ENCODE data around the gene SLC27A3. TPM values are rescaled to one million over a fixed set of nuclear protein-coding genes. Genes with fewer than 3 reads are reported as not detected.
"Not testable (repeated sequence)": the region's sequence is repeated elsewhere in the genome, so short reads cannot be mapped to it uniquely, and the experiment has no call there.

The SLC27A3 gene
- total RNA-seq, 4 donors from 2014 or later, result 18.3 to 72.3 (median 39.6) TPM

DNA sequence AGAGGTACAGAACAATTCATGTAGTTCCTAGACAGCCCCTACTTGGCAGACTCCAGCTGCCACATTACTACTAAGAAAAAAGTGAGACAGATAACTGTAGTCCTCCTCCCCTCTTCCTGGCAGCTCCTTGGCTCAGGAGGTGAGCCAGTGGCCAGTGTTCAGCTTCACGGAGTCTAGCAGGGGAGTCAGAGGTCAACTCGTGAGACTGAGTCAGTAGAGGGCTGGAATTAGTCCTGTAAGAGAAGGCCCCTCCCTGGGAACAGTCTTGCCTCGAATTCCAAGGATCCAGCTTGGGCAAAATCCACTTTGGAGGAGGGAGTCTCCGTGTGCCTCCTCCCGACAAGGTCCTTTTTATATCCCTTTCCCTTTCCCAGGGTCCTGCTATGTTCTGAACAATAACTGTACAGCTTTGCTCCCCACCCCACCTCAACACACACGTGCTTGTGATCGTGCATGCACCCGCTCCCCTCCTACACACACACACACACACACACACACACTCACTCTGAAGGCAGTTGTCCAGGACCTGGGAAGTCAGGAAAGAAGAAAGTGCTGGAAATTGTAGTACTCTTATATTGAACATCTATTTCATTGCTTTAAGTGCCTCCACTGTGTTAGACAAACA is 22.5 kb upstream of the SLC27A3 start:
- H3K9me3 ChIP-seq, result no peaks in the 10 kb centered on the region

DNA sequence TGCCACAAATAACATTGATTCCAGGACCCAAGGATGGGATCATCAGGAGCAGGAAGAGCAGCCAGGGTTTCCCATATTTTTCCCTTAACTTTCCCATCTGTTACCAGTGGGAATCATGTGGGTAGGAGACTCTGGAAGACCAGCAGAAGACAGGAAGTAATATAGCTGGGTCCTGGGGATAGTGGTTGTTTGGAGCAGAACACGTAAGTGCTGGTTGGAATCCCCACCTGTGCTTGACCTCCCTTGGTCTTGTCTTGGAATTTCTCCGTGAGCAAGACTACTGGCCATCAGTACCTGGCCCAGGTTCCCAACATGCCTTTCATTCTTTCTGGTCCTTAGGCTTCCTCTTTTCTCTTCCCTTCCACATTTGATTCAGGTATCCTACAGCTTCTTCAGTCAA is 20.9 kb upstream of the SLC27A3 start:
- Histone ChIP-seq H3K4me1 (peaks cover 27% of the 10 kb centered on the region), H3K9me3 (no peaks in the 10 kb centered on the region), H3K36me3 (peaks cover 81% of the 10 kb centered on the region), H3K4me3 (no peak overlapping the region), H3K27ac (no peak overlapping the region), H3K27me3 (no peaks in the 10 kb centered on the region)
- TF ChIP-seq POLR2A (IDR thresholded peaks at IDR 0.05) (no peak), POLR2AphosphoS5 (IDR thresholded peaks at IDR 0.05) (no peak)
- no peak for DNase-seq (ENCODE audit: low spot score in 2 of 2)
- 98% methylated on average over 2 of the region's 2 CpGs for WGBS

More for the DNA sequence above, 22.5 kb upstream of the SLC27A3 start:
- Histone ChIP-seq H3K27ac (peak overlapping the region; percentile 73), H3K4me1 (peaks cover 34% of the 10 kb centered on the region), H3K36me3 (peaks cover 78% of the 10 kb centered on the region), H3K4me3 (no peak overlapping the region), H3K27me3 (no peaks in the 10 kb centered on the region)
- TF ChIP-seq EP300 (IDR thresholded peaks at IDR 0.05), result no peak
- no peak for TF ChIP-seq POLR2A (IDR thresholded peaks at IDR 0.05)
- TF ChIP-seq, protein P1, sequence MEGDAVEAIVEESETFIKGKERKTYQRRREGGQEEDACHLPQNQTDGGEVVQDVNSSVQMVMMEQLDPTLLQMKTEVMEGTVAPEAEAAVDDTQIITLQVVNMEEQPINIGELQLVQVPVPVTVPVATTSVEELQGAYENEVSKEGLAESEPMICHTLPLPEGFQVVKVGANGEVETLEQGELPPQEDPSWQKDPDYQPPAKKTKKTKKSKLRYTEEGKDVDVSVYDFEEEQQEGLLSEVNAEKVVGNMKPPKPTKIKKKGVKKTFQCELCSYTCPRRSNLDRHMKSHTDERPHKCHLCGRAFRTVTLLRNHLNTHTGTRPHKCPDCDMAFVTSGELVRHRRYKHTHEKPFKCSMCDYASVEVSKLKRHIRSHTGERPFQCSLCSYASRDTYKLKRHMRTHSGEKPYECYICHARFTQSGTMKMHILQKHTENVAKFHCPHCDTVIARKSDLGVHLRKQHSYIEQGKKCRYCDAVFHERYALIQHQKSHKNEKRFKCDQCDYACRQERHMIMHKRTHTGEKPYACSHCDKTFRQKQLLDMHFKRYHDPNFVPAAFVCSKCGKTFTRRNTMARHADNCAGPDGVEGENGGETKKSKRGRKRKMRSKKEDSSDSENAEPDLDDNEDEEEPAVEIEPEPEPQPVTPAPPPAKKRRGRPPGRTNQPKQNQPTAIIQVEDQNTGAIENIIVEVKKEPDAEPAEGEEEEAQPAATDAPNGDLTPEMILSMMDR (IDR thresholded peaks at IDR 0.05), result no peak
- TF ChIP-seq POLR2AphosphoS5 (IDR thresholded peaks at IDR 0.05), result no peak
- WGBS, result 75% methylated on average over 8 of the region's 8 CpGs
- DNase-seq (ENCODE audit: low spot score in 2 of 2), result peak in 1 of 2 donors; percentile 85

DNA sequence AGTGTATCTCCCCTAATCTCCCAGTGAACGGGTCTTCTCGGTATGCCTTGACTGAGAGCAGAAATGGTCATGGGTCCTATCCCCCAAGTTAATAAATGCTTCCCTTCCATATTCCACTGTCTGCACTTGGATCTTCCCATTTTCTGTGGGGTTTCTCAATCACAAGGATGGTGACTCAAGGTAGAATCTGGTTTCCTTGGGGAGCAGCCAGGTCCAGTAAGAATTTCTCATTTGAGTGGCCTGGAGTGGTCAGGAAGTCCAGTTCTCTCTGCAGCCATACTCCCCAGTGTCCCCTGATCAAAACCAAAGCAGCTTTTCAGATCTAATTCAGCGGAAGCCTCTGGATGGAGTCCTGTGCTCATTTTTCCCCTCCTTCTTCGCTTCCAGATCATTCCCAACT is 14.8 kb upstream of the SLC27A3 start:
- Histone ChIP-seq H3K9me3 (no peaks in the 10 kb centered on the region), H3K4me1 (no peaks in the 10 kb centered on the region), H3K36me3 (peaks cover 92% of the 10 kb centered on the region), H3K27ac (no peak overlapping the region), H3K27me3 (no peaks in the 10 kb centered on the region), H3K4me3 (no peak overlapping the region)
- DNase-seq (ENCODE audit: low spot score in 2 of 2), result no peak
- TF ChIP-seq POLR2AphosphoS5 (IDR thresholded peaks at IDR 0.05) (no peak), POLR2A (IDR thresholded peaks at IDR 0.05) (no peak), EP300 (IDR thresholded peaks at IDR 0.05) (no peak)
- TF ChIP-seq, protein P1 (IDR thresholded peaks at IDR 0.05), result no peak
- 89% methylated on average over 4 of the region's 4 CpGs for WGBS

DNA sequence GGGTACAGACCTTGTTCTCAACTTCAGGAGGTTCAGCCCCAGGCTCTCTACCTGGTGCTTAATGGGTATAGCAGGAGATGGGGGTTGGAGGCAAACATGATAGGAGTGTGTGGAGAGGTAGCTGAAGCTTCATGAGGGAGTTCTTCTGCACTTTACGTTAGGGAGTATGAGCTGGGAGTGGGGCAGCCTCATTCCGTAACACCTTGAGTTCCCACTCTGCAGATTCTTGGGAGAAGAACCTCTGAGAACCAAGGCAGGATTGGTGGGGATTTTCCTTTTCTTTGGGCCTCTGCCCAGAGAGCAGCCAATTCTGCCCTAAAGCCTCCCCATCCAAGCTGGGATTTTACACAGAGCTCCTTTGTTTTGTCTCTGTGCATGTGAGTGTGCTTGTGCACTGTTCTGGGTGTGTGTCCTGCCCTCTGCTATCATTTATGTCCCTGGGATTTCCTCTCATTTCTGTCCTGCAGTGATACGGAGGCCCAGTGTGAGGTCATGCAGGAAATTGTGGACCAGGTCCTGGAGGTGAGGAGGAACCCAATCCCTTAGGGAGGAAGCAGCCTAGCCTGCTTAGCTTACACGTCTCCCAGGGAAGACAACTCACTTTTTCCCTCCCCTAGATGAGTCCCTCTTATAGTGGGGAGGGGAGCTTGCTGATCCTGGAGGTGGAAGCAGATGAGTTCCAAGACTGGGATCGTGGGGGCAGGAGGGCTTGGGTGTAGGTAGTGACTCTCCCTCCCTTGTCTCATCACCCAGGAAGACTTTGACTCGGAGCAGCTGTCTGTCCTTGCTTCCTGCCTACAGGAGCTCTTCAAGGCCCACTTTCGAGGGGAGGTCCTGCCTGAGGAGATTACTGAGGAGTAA is 11.6 kb upstream of the SLC27A3 start:
- Histone ChIP-seq H3K9me3 (no peaks in the 10 kb centered on the region), H3K4me1 (no peaks in the 10 kb centered on the region), H3K4me3 (no peak overlapping the region), H3K36me3 (peaks cover 88% of the 10 kb centered on the region), H3K27ac (peak overlapping the region; percentile 34), H3K27me3 (no peaks in the 10 kb centered on the region)
- TF ChIP-seq POLR2AphosphoS5 (IDR thresholded peaks at IDR 0.05) (no peak), EP300 (IDR thresholded peaks at IDR 0.05) (no peak)
- no peak for DNase-seq (ENCODE audit: low spot score in 2 of 2)
- 69% methylated on average over 6 of the region's 7 CpGs for WGBS

DNA sequence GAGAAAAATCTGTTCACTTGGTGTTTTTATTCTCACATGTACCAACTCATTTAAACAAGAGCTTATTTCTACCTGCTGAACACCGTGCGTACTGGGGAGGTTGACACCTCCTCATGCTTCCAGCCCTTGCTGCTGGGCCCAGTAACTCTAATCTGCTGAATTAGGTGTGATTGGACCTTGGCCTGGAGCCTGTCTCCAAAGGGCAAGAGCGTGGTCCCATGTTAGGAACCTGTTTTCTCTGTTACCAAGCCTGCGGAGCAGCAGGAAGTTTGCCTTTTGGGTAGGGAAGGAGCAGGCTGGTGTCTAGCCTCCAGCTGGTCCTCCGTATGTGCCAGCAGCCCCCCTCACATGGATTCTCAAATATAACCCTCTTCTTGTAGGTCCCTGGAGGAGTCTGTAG is 10.9 kb upstream of the SLC27A3 start:
- no peaks in the 10 kb centered on the region for H3K9me3 ChIP-seq
- TF ChIP-seq EP300 (IDR thresholded peaks at IDR 0.05), result no peak
- no peak for TF ChIP-seq POLR2AphosphoS5 (IDR thresholded peaks at IDR 0.05)
- TF ChIP-seq, protein P1 (IDR thresholded peaks at IDR 0.05), result no peak
- no peak for TF ChIP-seq POLR2A (IDR thresholded peaks at IDR 0.05)
- WGBS, result 91% methylated on average over 5 of the region's 5 CpGs
- peak overlapping the region; percentile 34 for H3K27ac ChIP-seq
- peaks cover 87% of the 10 kb centered on the region for H3K36me3 ChIP-seq
- DNase-seq (ENCODE audit: low spot score in 2 of 2), result no peak
- H3K27me3 ChIP-seq, result no peaks in the 10 kb centered on the region
- no peaks in the 10 kb centered on the region for H3K4me1 ChIP-seq
- no peak overlapping the region for H3K4me3 ChIP-seq

DNA sequence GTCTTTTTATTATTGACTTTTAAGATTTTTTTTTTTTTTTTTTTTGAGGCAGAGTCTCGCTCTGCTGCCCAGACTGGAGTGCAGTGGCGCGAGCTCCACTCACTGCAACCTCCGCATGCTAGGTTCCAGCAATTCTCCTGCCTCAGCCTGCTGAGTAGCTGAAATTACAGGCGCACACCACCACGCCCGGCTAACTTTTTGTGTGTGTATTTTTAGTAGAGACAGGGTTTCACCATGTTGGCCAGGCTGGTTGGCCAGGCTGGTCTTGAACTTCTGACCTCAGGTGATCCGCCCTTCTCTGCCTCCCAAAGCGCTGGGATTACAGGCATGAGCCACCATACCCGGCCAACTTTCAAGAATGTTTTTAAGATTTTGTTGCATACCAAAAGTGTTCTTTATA is 8.5 kb upstream of the SLC27A3 start:
- not testable (repeated sequence) for DNase-seq (ENCODE audit: low spot score in 2 of 2); H3K4me3 ChIP-seq; H3K27me3 ChIP-seq; H3K27ac ChIP-seq; H3K9me3 ChIP-seq
- Histone ChIP-seq H3K36me3 (peaks cover 89% of the 10 kb centered on the region), H3K4me1 (peaks cover 14% of the 10 kb centered on the region)
- WGBS, result 91% methylated on average over 10 of the region's 10 CpGs

Measured in suprapubic skin (tissue), 4 donors.